Measurements from ENCODE around the gene EPB41.

Gene EPB41

DNA sequence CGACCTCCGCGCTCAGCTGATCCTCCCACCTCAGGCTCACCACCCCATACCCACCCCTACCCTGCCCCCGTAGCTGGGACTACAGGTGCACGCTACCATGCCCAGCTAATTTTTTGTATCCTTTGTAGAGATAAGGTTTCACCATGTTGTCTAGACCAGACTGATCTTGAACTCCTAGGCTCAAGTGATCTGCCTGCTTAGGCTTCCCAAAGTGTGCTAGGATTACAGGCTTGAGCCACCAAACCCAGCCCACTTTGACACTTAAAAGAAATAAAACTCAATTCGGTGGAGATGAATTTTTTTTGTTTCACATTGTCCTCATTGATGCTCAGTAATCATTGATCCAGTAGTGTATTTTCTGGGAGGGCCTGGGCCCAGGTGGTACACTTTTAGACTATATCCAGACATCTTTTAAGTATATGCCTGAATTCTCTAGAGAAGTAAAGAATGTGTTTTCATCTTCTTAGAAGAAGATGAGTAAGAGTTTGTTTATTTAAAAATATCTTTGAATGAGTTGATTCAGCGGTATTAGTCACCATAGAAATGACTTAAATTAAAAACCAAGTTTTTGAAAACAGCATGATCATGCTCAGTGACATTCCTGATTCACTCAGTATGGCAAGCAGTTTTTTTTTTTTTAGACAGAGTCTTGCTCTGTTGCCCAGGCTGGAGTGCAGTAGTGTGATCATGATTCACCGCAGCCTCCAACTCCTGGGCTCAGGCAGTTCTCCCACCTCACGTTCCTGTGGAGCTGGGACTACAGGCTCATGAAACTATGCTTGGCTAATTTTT, 57.8 kb downstream of the EPB41 start:
- in situ Hi-C loops (cut with MboI; ENCODE audit: low sequenced_read_pairs) = no loop called here

DNA sequence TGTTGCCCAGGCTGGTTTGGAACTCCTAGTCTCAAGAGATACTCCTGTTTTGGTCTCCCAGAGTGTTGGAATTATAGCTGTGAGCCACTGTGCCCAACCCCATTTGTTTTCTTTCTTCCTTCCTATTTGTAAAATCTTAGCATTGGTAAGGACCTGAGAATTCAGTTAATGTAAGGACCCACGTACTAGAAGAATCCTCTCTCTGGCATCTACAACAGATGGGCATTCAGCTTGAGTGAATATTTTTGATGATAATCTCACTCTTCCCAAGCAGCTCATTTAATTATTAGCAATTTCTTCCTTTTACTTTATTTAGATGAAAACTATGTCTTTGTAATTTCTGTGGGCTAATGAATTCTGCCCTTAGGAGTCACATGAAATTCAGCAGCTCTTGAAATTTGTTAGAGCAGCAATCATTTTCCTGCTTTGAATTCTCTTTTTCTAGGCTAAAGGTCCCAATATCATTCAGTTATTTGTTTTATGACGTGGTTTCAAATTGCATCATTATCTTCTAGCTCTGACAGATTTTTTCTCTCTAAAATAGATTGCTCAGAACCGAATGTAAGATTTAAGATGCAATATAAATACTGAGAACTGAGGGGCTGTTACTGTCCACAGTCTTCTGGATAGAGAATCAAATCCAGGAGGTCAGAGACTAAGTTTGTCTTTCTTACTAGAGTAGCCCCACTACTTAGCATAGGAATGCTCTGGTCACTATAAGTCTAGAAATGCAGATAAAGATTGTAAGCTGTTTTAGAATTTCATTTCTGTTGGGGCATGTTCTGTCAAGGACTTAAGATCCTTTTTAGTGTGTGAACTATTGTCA, 59.4 kb downstream of the EPB41 start:
- in situ Hi-C loops (cut with MboI; ENCODE audit: low sequenced_read_pairs) = no loop called here

DNA sequence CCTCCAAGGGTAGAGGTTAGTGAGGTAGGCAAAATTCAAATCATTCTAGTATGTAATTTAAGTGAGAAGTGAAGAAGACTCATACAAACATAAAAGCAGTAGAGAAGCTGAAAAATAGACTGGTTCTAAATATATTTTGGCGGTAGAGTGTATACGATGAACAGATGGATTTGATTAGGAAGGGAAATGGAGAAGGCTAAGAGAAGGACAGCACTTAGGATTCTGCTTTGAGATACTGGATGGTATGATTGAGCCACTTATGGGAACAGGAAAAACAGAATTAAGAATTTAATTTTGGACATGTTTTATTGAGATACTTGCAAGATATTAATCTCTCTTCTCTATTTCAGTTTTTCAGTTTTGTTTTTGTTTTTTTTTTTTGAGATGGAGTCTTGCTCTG, 60.1 kb downstream of the EPB41 start:
- in situ Hi-C loops (cut with MboI; ENCODE audit: low sequenced_read_pairs) = no loop called here

DNA sequence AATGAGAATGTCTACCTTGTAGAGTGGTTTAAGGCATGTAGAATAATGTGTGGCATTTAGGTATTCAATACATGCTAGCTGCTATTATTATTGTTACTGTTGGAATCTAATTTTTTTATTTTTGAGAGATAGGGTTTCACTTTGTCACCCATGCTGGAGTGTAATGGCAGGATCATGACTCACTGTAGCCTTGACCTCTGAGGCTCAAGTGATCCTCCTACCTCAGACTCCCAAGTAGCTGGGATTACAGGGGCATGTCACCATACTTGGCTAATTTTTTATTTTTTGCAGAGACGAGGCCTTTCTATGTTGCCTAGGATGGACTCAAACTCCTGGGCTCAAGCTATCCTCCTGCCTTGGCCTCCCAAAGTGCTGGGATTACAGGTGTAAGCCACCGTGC, 61.9 kb downstream of the EPB41 start:
- in situ Hi-C loops (cut with MboI; ENCODE audit: low sequenced_read_pairs) = no loop called here

DNA sequence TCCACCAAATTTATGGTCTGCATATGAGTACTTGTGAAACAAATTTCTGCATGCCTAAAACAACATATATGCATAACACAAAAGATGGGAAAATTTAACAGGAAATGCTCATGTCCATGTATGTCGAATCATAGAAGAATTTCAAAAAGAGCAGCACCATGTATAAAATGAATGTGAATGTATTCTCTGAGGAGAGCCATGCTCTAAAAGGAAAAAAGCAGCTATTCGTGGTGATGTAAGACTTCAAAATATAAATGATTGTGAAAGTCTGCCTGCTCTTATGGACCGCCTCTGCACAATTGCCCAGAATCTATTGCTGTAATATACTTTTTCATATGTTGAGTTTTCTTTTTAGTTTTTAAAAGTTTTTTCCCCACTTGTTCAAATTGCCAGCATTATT, 66.8 kb downstream of the EPB41 start:
- in situ Hi-C loops (cut with MboI; ENCODE audit: low sequenced_read_pairs) = no loop called here

DNA sequence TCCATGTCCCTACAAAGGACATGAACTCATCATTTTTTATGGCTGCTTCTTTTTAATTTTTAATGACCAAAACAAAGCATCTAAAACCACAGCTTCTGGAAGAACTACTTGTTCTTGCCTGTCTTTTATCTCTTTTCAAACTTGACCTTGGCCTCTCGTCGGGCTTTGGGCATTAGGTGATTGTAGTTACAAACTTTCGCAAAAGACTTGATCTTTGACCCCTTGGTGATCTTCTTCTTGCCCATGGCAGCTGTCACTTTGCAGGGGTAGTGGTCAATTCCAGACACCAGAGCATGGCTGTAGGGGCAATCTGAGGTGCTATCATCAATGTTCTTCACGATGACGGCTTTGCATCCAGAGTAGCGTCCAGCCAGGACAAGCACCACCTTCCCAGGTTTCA, 67.8 kb downstream of the EPB41 start:
- in situ Hi-C loops (cut with MboI; ENCODE audit: low sequenced_read_pairs) = no loop called here

DNA sequence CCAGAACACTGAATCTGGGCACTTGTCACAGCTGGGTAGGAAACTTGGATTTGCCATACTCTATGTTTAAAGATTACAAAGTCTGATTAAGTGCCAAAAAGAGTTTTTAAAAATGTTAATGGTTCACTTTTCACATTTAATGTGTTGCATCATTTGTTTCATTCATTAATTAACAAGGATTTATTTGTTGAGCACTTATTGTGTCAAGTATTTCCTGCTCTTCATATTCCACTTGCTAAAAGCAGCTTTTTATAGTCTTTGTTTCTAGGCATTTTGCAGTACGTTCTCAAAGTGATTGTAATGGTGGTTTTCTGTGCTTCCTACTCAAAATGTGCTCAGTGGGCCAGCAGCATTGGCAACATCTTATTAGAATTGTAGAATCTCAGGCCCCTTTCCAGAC, 68.7 kb downstream of the EPB41 start:
- in situ Hi-C loops (cut with MboI; ENCODE audit: low sequenced_read_pairs) = no loop called here

DNA sequence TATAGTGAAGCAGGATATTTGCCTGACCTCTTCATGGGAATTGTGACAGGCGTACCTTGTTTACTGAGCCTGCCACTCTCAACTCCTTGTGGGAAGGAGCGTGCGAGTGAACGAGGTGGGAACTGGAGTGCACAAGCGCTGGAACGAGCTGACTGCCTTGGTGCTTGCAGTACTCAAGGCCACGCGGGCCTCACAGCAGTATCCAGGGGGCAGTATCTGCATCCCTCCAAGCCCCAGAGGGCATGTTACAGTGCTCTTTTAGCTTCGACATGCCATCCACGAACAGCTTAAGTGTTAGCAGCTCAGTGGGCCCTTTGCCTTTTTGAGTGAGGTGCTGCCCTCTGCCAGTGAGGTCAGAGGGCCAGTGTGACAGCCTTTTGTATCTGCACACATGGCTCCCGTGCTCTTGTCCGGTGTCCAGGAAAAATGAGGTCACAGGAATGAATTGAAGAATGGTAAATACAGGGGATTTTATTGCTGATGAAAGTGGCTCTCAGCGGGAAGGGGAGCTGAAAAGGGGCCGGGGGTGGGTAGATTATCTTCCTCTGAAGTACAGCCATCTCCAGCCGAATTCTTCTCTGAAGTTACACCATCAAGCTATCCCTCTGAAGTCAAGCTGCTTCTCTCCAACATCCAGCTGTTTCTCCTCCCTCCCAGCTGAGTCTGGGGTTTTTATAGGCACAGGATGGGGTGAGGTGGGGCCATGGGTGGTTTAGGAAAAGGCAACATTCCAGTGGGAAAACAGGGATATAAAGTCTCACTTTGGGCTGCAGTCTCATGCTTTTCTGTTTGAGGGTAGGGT, 69.3 kb downstream of the EPB41 start:
- in situ Hi-C loops (cut with MboI; ENCODE audit: low sequenced_read_pairs) = no loop called here

DNA sequence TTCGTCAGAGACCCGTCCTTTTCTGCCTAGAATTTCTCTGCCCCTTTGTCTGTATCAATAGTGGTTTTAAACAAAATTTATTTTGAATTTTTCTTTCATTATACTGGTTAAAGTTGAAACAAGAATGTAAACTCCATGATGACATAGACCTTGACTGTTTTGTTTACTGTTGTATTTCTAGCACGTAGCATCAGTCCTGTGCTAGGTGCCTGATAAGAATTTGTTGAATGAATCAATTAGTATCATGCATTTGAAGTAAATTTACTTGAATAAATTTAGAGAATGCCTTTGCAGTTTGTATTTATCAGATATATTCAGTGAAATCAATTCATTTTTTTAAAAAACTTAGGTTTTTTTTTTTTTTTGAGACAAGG, 69.9 kb downstream of the EPB41 start:
- in situ Hi-C loops (cut with MboI; ENCODE audit: low sequenced_read_pairs) = no loop called here

DNA sequence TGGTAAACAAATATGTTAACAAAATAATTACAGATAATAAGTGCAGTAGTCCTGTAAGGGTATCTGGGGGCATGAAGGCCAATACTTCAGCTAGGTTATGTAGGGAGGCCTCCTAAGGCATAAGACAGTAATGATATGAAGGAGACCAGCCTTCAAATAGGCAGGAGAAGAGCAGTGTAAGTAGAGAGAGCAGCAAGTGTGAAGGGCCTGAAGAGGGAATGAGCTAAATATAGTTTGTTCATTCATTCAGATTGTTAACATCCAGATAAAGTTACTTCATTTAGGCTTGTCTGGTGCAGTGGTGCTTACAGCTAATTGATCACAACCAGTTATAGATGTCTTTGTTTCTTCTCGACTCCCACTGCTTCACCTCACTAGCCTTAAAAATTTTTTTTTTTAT, 71.1 kb downstream of the EPB41 start:
- in situ Hi-C loops (cut with MboI; ENCODE audit: low sequenced_read_pairs) = no loop called here

DNA sequence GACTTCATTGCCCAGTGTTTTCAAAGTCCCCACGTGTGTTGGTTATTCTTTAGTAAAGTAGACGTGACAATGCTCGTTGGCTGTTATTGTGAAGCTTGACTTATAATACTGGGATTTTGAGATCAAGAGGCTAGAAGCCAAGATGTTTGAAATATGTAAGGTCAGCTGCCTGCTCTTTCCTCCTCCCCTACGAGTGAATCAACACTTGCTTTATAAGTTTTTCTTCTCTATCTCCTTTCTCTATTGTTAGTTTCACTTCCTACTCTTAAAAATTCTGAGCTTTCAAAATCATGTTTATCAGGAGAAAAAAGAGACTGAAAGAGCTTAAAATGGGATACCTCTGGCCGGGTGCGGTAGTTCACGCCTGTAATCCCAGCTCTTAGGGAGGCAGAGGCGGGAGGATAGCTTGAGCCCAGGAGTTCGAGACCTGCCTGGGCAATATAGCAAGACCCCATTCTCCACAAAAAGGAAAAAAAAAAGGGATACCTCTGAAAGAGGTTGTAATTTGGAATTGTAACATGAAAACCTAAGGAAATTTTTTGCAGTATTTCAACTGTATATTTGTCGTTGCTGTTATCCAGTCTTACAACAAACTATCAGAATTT, 72.0 kb downstream of the EPB41 start:
- in situ Hi-C loops (cut with MboI; ENCODE audit: low sequenced_read_pairs) = no loop called here

DNA sequence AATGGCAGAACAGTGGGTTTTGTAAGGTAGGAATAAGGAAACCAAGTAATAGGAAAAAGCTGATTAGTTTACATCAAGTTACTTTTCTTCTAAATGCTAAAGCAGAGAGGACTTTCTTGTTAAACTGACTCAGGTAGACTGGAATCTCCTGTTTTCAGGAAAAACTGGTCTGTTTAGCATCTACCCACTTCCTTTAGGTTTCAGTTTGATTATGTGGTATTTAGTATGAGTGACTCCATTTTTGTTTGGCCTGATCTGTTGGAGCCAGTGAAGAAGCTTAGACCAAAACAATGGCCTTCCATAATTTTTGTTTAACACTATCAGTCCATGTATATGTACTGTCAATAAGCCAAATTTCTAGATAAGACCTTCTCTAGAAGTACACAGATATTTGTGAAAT, 88.4 kb downstream of the EPB41 start:
- in situ Hi-C loops (cut with MboI; ENCODE audit: low sequenced_read_pairs) = no loop called here

DNA sequence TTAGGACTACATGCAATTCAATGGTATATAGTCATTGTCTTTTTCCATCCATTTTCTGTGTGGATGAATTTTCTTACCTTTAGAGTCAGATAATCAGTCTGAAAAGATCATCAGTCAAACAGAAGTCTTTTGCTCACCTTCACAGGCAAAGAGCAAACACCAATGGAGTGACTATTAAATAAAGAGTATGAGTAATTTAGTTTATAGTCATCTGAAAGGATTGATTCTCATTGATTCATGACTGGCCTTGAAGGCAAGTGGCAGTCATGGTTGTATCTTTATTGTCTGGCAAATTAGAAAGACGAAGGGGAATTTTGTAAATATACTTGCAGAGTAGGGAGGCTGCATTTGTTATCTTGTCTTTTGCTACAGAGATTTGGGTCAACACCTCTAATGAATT, 89.9 kb downstream of the EPB41 start:
- in situ Hi-C loops (cut with MboI; ENCODE audit: low sequenced_read_pairs) = no loop called here

DNA sequence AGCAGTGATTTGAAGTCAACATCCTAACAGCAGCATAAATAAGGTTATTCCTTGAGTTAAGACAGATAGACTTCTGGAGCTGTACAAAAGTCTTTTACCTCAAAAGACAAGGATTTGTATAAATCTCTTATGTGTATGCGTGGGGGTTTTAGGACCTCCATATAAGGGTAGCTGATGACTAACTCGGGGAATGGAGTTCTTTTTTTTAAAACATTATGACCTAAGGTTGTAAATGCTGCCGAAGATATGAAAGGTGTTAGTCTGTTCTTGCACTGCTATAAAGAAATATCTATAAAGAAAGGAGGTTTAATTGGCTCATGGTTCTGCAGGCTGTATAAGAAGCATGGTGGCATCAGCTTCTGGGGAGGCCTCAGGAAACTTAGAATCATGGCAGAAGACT, 90.4 kb downstream of the EPB41 start:
- in situ Hi-C loops (cut with MboI; ENCODE audit: low sequenced_read_pairs) = no loop called here

DNA sequence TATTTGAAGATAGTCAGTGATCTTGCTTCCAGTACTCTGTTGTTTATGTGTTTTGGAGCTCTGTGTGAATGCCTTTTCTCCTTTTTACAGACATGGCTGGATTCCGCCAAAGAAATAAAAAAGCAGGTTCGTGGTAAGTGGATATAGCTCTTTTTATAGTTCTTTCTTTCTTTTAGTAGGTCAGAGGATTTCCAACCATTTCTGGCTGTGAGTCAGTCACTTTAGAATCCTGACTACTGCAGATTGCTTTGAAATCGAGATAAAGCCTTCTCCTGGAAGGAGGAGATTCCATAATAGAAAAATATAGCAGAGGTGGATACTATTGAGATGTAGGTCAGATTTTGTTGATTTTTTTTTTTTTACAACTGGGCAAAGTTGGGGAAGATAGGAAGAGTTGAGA, 97.4 kb downstream of the EPB41 start:
- in situ Hi-C loops (cut with MboI; ENCODE audit: low sequenced_read_pairs) = no loop called here

DNA sequence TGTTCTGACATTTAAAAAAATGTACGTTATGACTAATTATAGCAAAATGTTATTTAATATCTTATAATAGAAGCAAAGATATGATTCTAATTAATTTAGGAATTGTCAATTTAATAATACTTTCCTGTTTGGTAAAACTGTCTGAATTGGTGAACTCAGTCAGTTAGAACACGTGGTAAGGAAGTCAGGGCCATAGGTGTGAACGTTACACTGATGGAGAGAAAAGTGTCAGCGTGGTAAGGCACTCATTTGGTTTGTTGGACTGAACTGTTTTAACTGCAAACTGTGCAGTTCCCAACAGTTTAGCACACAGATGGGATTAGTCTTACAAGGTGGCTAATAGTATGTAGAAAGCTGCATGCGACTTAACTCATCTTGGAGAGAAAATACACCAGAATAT, 102.9 kb downstream of the EPB41 start:
- in situ Hi-C loops (cut with MboI; ENCODE audit: low sequenced_read_pairs) = no loop called here

DNA sequence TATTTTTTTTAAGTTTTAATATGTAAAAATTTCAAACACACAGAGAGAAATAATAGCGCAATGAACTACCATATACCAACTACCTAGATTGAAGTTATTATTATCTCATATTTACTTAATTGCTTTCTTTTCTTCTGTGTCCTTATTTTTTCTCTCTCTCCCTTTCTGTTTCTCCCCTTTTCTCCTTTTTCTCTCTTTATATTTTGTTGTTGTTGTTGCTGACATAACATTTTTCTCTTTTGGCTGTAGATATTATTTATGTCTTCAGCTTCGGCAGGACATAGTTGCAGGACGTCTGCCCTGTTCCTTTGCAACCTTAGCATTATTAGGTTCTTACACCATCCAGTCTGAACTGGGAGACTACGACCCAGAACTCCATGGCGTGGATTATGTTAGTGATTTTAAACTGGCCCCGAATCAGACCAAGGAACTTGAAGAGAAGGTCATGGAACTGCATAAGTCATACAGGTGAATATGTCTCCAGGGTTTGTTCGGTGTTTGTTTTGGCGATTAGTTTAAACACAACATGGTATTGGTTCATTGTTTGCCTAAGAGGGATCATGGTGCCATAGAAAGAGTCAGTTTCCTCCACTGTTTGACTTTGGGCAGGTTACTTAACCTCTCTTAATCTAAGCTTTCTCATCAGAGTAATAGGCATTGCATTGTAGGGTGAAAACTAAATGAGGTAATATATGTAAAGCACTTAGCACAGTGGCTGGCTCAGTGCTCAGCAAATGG, 103.8 kb downstream of the EPB41 start:
- in situ Hi-C loops (cut with MboI; ENCODE audit: low sequenced_read_pairs) = no loop called here

DNA sequence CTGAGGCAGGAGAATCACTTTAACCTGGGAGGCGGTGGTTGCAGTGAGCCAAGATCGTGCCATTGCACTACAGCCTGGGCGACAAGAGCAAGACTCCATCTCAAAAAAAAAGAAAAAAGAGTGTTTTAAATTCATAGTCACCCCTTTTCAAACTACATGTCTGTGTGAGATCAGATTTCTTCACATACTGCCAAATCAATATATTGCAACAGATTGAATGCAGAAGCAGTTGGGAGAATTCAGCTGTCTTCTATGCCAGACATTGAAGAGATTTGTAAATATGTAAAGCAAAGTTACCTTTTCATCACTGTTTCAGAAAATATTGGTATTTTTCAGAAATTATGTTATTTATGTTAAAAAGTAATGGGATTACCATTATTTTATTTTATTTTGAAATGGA, 108.3 kb downstream of the EPB41 start:
- in situ Hi-C loops (cut with MboI; ENCODE audit: low sequenced_read_pairs) = no loop called here

DNA sequence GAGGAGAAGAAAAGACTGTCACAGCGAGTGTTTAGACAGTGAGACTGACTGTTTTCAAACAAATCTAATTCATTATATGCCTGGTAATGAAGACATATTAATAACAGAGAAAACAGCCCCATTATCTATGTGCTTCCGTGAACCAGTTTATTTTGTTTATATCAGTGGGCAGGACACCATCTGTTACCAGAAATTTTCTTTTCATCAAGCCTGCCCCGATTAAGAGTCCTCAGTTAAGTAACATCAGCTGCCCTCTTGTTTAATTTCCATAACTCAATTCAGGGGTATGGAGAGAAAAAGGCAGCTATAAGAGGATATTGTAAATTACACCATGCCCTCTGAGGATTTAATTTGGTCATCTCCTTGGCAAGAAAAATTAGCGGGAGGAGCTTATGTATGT, 115.3 kb downstream of the EPB41 start:
- in situ Hi-C loops (cut with MboI; ENCODE audit: low sequenced_read_pairs) = loop anchor here (25.0 kb wide), 1 partner anchor 142 kb away; no protein-coding TSS in a partner anchor

DNA sequence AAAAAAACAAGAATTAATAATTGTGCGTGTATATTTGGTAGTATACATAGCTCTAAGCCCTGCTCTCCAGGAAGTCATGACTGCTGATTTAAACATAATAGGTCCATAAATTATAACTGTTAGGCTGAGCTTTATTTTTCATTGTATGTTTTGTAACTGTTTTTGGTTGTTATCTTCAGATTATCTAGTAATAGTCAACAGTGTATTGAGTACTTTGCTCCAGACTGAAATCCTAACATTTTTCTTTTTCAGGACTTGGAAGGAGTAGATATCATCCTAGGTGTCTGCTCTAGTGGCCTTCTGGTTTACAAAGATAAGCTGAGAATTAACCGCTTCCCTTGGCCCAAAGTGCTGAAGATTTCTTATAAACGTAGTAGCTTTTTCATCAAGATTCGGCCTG, 118.5 kb downstream of the EPB41 start:
- in situ Hi-C loops (cut with MboI; ENCODE audit: low sequenced_read_pairs) = loop anchor here (25.0 kb wide), 1 partner anchor 146 kb away; no protein-coding TSS in a partner anchor
